Mesothelial cell of epicardium (in vitro differentiated cells): Measurements from ENCODE around the gene ZXDC. TPM values are rescaled to one million over a fixed set of nuclear protein-coding genes. Genes with fewer than 3 reads are reported as not detected.

Experiments
- DNase-seq, 2 experiments: peaks; one replicate each; pipeline ENCODE4 v3.0.0; 2021; ENCODE audit warnings: low spot score in 2 of 2; ENCODE audit not compliant: unreplicated experiment in 2 of 2
- H3K27ac Mint-ChIP-seq: 2 replicates; pipeline ENCODE4 v1.8.0; 2021; ENCODE audit warnings: mixed read lengths
- H3K27me3 Mint-ChIP-seq: 2 replicates; pipeline ENCODE4 v1.8.0; 2021; ENCODE audit warnings: low read depth, mixed read lengths
- H3K36me3 Mint-ChIP-seq: 2 replicates; pipeline ENCODE4 v1.8.0; 2021; ENCODE audit warnings: mixed read lengths
- H3K4me1 Mint-ChIP-seq: 2 replicates; pipeline ENCODE4 v1.8.0; 2021; ENCODE audit warnings: mixed read lengths
- H3K4me3 Mint-ChIP-seq: 2 replicates; pipeline ENCODE4 v1.8.0; 2021; ENCODE audit warnings: mild to moderate bottlenecking, moderate library complexity, mixed read lengths
- H3K9me3 Mint-ChIP-seq: 2 replicates; pipeline ENCODE4 v1.8.0; 2021; ENCODE audit warnings: mixed read lengths
- CTCF ChIP-seq: fragments of 200-600 bp; sonication (generic); IDR thresholded peaks from one replicate; pipeline ENCODE4 v1.5.0; 2021; ENCODE audit warnings: antibody characterized with exemption; ENCODE audit not compliant: unreplicated experiment
- total RNA-seq: library from RNA; stranded (reverse); gene quantifications from 3 replicates; pipeline ENCODE4 v1.2.1, GENCODE V29; 2021

ZXDC gene
- total RNA-seq, 1 donor from 2014 or later: 34.2 TPM

GRCh38 chr3:126406389-126407296, 69.0 kb downstream of the ZXDC start:
- no peak for DNase-seq

GRCh38 chr3:126402666-126403302, 72.9 kb downstream of the ZXDC start:
- H3K27me3 Mint-ChIP-seq: peaks cover 7% of the 10 kb centered on the region
- no peaks in the 10 kb centered on the region for H3K4me1 Mint-ChIP-seq
- DNase-seq: no peak

More at GRCh38 chr3:126406389-126407296, 69.0 kb downstream of the ZXDC start:
- Mint-ChIP-seq H3K27me3 (peaks cover 30% of the 10 kb centered on the region), H3K27ac (no peak overlapping the region), H3K9me3 (no peaks in the 10 kb centered on the region), H3K4me3 (no peak overlapping the region), H3K4me1 (no peaks in the 10 kb centered on the region), H3K36me3 (no peaks in the 10 kb centered on the region)
- TF ChIP-seq CTCF: no peak

GRCh38 chr3:126402178-126402577, 73.5 kb downstream of the ZXDC start:
- no peak for TF ChIP-seq CTCF
- Mint-ChIP-seq H3K4me1 (no peaks in the 10 kb centered on the region), H3K27ac (no peak overlapping the region), H3K4me3 (no peak overlapping the region), H3K36me3 (no peaks in the 10 kb centered on the region), H3K27me3 (peaks cover 7% of the 10 kb centered on the region), H3K9me3 (peaks cover 5% of the 10 kb centered on the region)
- DNase-seq: no peak

More at GRCh38 chr3:126402666-126403302, 72.9 kb downstream of the ZXDC start:
- Mint-ChIP-seq H3K27ac (no peak overlapping the region), H3K9me3 (peaks cover 5% of the 10 kb centered on the region), H3K36me3 (no peaks in the 10 kb centered on the region), H3K4me3 (no peak overlapping the region)
- no peak for TF ChIP-seq CTCF

- Mint-ChIP-seq H3K9me3 (peaks cover 5% of the 10 kb centered on the region), H3K36me3 (no peaks in the 10 kb centered on the region), H3K27me3 (peaks cover 6% of the 10 kb centered on the region), H3K27ac (no peak overlapping the region), H3K4me3 (no peak overlapping the region), H3K4me1 (no peaks in the 10 kb centered on the region)
- no peak for TF ChIP-seq CTCF
- DNase-seq: no peak
Measured at GRCh38 chr3:126401611-126402160, 74.0 kb downstream of the ZXDC start.

- no peaks in the 10 kb centered on the region for H3K36me3 Mint-ChIP-seq
- TF ChIP-seq CTCF: no peak
- no peak overlapping the region for H3K4me3 Mint-ChIP-seq
- DNase-seq: no peak
- peaks cover 15% of the 10 kb centered on the region for H3K27me3 Mint-ChIP-seq
- H3K4me1 Mint-ChIP-seq: no peaks in the 10 kb centered on the region
- peaks cover 5% of the 10 kb centered on the region for H3K9me3 Mint-ChIP-seq
- H3K27ac Mint-ChIP-seq: no peak overlapping the region
Measured at GRCh38 chr3:126399756-126400155, 75.9 kb downstream of the ZXDC start.
